Neural cell (in vitro differentiated cells): ENCODE data around the gene TMEM237. TPM values are rescaled to one million over a fixed set of nuclear protein-coding genes. Genes with fewer than 3 reads are reported as not detected.
"Not testable (repeated sequence)": the region's sequence is repeated elsewhere in the genome, so short reads cannot be mapped to it uniquely, and the experiment has no call there.

ENCODE experiments used
- H2AFZ ChIP-seq: fragments of 200-600, 300-800 bp; sonication (generic), shearing (Covaris generic); 2 replicates; pipeline ENCODE4 v1.6.0; 2014; ENCODE audit warnings: low read depth, mild to moderate bottlenecking, antibody characterized with exemption, low read length, moderate library complexity
- H3F3A ChIP-seq: fragments of 200-600 bp; shearing (Covaris generic); 2 replicates; pipeline ENCODE4 v1.6.1; 2016; ENCODE audit warnings: mild to moderate bottlenecking, moderate library complexity, mixed read lengths, antibody characterized with exemption, low read length; ENCODE audit not compliant: insufficient read depth, poor library complexity, severe bottlenecking
- H3K27ac ChIP-seq: fragments of 200-600, 300-800 bp; sonication (generic), shearing (Covaris generic); 2 replicates; pipeline ENCODE4 v1.5.1; 2014; ENCODE audit warnings: mild to moderate bottlenecking, low read length, moderate library complexity
- H3K27me3 ChIP-seq: fragments of 300-800, 200-600 bp; sonication (generic), shearing (Covaris generic); 2 replicates; pipeline ENCODE4 v1.6.0; 2014; ENCODE audit warnings: mild to moderate bottlenecking, low read depth, low read length, moderate library complexity; ENCODE audit not compliant: insufficient read depth
- H3K36me3 ChIP-seq: fragments of 300-800, 200-600 bp; sonication (generic), shearing (Covaris generic); 2 replicates; pipeline ENCODE4 v1.5.1; 2014; ENCODE audit warnings: mild to moderate bottlenecking, antibody characterized with exemption, low read length, moderate library complexity; ENCODE audit not compliant: insufficient read depth
- H3K4me2 ChIP-seq: fragments of 300-800, 200-600 bp; sonication (generic), shearing (Covaris generic); 2 replicates; pipeline ENCODE4 v1.6.0; 2014; ENCODE audit warnings: mild to moderate bottlenecking, low read length
- H3K4me3 ChIP-seq: fragments of 300-800, 200-600 bp; sonication (generic), shearing (Covaris generic); 2 replicates; pipeline ENCODE4 v1.5.1; 2014; ENCODE audit warnings: mild to moderate bottlenecking, low read length, moderate library complexity
- H3K79me2 ChIP-seq: fragments of 200-600 bp; shearing (Covaris generic); replicated peaks from 2 replicates; pipeline ENCODE4 v1.6.0; 2014; ENCODE audit warnings: mild to moderate bottlenecking, low read length, moderate library complexity; ENCODE audit not compliant: insufficient read depth
- H3K9ac ChIP-seq: fragments of 300-800, 200-600 bp; sonication (generic), shearing (Covaris generic); 2 replicates; pipeline ENCODE4 v1.6.1; 2016; ENCODE audit warnings: mild to moderate bottlenecking, low read length, mixed read lengths
- H3K9me2 ChIP-seq: fragments of 200-600 bp; shearing (Covaris generic); 2 replicates; pipeline ENCODE4 v1.6.1; 2016; ENCODE audit warnings: mild to moderate bottlenecking, low read length, mixed read lengths; ENCODE audit not compliant: insufficient read depth
- H3K9me3 ChIP-seq: fragments of 200-600, 300-800 bp; sonication (generic), shearing (Covaris generic); 2 replicates; pipeline ENCODE4 v1.6.1; 2016; ENCODE audit warnings: mild to moderate bottlenecking, mixed run types, low read length, moderate library complexity, mixed read lengths
- H4K20me1 ChIP-seq: fragments of 200-600 bp; shearing (Covaris generic); 2 replicates; pipeline ENCODE4 v1.6.1; 2016; ENCODE audit warnings: mild to moderate bottlenecking, mixed run types; ENCODE audit not compliant: insufficient read depth
- EP300 ChIP-seq: fragments of 450-650 bp; conservative IDR thresholded peaks from 2 replicates; pipeline ENCODE4 v1.6.1; 2014; ENCODE audit warnings: antibody characterized with exemption, mild to moderate bottlenecking, moderate library complexity; ENCODE audit not compliant: poor library complexity, severe bottlenecking
- EZH2 ChIP-seq: fragments of 200-600, 300-800 bp; shearing (Covaris generic), sonication (generic); IDR thresholded peaks from 2 replicates; pipeline ENCODE4 v1.6.1; 2014; ENCODE audit warnings: antibody characterized with exemption, low read length, borderline replicate concordance, mild to moderate bottlenecking; ENCODE audit not compliant: insufficient read depth, poor library complexity, severe bottlenecking
- POLR2AphosphoS5 ChIP-seq: IDR thresholded peaks from 2 replicates; pipeline ENCODE4 v1.6.1; 2012
- RAD21 ChIP-seq: fragments of 450-650 bp; conservative IDR thresholded peaks from 2 replicates; pipeline ENCODE4 v1.6.1; 2014; ENCODE audit warnings: antibody characterized with exemption, mild to moderate bottlenecking, moderate library complexity
- SMC3 ChIP-seq: fragments of 450-650 bp; conservative IDR thresholded peaks from 2 replicates; pipeline ENCODE4 v1.6.1; 2014; ENCODE audit warnings: antibody characterized with exemption, mild to moderate bottlenecking, moderate library complexity; ENCODE audit not compliant: poor library complexity
- polyA plus RNA-seq: library from polyadenylated mRNA; depleted of rRNA; stranded (reverse); fragments of >200 nt; gene quantifications from 2 replicates; pipeline ENCODE4 v1.2.3, GENCODE V29; 2014
- TF ChIP-seq, protein P1 (sequence below): IDR thresholded peaks from 2 replicates; pipeline ENCODE4 v1.6.1; 2012; ENCODE audit warnings: borderline replicate concordance
- TF ChIP-seq, protein P2 (sequence below): fragments of 450-650 bp; IDR thresholded peaks from 2 replicates; pipeline ENCODE4 v1.5.1; 2014; ENCODE audit warnings: antibody characterized with exemption, mild to moderate bottlenecking, moderate library complexity; ENCODE audit not compliant: poor library complexity, severe bottlenecking

TMEM237 gene
- polyA plus RNA-seq, 1 donor from 2014 or later, result 58.7 TPM

DNA sequence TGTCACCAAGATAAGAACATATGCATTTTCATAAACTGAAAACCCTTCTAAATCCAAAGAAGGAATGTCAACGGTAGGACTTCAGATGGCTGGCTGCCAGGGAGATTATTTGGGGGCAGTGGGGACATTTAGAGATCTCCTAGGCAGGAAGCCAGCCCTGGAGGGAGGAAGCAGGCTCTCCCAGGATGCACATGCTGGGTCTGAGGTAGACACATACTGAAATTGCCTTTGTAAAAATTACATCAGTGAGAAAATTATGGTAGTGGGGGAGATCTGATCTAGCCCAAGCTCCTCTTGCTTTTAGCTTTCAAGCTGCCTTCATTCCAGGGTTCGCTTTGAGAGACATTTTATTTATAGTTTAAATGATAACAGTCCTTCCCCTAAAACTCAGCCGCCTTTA, 31.0 kb upstream of the TMEM237 start:
- no peak overlapping the region for H3K27ac ChIP-seq
- no peak overlapping the region for H3K4me3 ChIP-seq
- H3F3A ChIP-seq, result no peaks in the 10 kb centered on the region
- H3K36me3 ChIP-seq, result no peaks in the 10 kb centered on the region
- TF ChIP-seq, protein P1, sequence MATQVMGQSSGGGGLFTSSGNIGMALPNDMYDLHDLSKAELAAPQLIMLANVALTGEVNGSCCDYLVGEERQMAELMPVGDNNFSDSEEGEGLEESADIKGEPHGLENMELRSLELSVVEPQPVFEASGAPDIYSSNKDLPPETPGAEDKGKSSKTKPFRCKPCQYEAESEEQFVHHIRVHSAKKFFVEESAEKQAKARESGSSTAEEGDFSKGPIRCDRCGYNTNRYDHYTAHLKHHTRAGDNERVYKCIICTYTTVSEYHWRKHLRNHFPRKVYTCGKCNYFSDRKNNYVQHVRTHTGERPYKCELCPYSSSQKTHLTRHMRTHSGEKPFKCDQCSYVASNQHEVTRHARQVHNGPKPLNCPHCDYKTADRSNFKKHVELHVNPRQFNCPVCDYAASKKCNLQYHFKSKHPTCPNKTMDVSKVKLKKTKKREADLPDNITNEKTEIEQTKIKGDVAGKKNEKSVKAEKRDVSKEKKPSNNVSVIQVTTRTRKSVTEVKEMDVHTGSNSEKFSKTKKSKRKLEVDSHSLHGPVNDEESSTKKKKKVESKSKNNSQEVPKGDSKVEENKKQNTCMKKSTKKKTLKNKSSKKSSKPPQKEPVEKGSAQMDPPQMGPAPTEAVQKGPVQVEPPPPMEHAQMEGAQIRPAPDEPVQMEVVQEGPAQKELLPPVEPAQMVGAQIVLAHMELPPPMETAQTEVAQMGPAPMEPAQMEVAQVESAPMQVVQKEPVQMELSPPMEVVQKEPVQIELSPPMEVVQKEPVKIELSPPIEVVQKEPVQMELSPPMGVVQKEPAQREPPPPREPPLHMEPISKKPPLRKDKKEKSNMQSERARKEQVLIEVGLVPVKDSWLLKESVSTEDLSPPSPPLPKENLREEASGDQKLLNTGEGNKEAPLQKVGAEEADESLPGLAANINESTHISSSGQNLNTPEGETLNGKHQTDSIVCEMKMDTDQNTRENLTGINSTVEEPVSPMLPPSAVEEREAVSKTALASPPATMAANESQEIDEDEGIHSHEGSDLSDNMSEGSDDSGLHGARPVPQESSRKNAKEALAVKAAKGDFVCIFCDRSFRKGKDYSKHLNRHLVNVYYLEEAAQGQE, result no peak
- TF ChIP-seq RAD21, result no peak
- TF ChIP-seq SMC3, result no peak
- no peak for TF ChIP-seq EP300
- TF ChIP-seq, protein P2, sequence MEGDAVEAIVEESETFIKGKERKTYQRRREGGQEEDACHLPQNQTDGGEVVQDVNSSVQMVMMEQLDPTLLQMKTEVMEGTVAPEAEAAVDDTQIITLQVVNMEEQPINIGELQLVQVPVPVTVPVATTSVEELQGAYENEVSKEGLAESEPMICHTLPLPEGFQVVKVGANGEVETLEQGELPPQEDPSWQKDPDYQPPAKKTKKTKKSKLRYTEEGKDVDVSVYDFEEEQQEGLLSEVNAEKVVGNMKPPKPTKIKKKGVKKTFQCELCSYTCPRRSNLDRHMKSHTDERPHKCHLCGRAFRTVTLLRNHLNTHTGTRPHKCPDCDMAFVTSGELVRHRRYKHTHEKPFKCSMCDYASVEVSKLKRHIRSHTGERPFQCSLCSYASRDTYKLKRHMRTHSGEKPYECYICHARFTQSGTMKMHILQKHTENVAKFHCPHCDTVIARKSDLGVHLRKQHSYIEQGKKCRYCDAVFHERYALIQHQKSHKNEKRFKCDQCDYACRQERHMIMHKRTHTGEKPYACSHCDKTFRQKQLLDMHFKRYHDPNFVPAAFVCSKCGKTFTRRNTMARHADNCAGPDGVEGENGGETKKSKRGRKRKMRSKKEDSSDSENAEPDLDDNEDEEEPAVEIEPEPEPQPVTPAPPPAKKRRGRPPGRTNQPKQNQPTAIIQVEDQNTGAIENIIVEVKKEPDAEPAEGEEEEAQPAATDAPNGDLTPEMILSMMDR, result no peak
- TF ChIP-seq POLR2AphosphoS5, result no peak
- no peaks in the 10 kb centered on the region for H3K79me2 ChIP-seq
- H2AFZ ChIP-seq, result no peak overlapping the region
- no peaks in the 10 kb centered on the region for H3K27me3 ChIP-seq
- no peaks in the 10 kb centered on the region for H4K20me1 ChIP-seq
- H3K9me2 ChIP-seq, result no peaks in the 10 kb centered on the region
- H3K9ac ChIP-seq, result no peak overlapping the region
- no peak overlapping the region for H3K4me2 ChIP-seq
- H3K9me3 ChIP-seq, result no peaks in the 10 kb centered on the region

DNA sequence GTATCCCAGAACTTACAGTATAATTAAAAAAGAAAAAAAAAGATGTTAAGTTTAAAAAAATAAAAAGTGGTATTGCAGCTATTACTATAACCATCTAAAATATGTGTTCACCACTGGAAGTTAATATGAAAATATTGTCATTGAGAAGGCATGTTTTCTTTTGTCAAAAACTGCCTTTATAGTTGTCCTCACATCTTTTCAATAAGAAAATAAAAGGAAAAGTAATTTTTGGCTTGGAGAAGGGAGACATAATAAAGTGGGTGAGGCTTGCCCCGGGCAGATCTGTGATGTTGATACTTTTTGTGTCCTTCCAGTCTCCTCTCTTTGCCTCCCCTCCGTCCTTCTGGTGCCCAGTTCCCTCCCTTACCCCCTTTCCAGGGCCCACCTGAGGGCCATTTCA, 30.2 kb upstream of the TMEM237 start:
- no peaks in the 10 kb centered on the region for H3K79me2 ChIP-seq
- TF ChIP-seq EZH2 (no peak), SMC3 (no peak)
- TF ChIP-seq, protein P1, result no peak
- TF ChIP-seq, protein P2, result no peak
- no peaks in the 10 kb centered on the region for H3K36me3 ChIP-seq
- no peaks in the 10 kb centered on the region for H3F3A ChIP-seq
- no peaks in the 10 kb centered on the region for H3K27me3 ChIP-seq
- H3K4me3 ChIP-seq, result no peak overlapping the region
- no peak overlapping the region for H3K9ac ChIP-seq
- H3K9me3 ChIP-seq, result no peaks in the 10 kb centered on the region
- no peaks in the 10 kb centered on the region for H3K9me2 ChIP-seq
- no peak overlapping the region for H3K4me2 ChIP-seq
- H4K20me1 ChIP-seq, result no peaks in the 10 kb centered on the region
- no peak overlapping the region for H2AFZ ChIP-seq
- no peak overlapping the region for H3K27ac ChIP-seq

DNA sequence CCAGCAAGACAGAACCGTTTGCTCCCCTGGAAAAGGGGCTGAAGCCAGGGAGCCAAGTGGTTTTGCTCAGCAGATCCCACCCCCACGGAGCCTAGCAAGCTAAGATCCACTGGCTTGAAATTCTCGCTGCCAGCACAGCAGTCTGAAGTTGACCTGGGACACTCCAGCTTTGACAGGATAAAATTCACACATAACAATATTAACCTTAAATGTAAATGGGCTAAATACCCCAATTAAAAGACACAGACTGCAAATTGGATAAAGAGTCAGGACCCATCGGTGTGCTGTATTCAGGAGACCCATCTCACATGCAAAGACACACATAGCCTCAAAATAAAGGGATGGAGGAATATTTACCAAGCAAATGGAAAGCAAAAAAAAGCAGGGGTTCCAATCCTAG, 27.9 kb upstream of the TMEM237 start:
- not testable (repeated sequence) for H3K4me3 ChIP-seq, H3K4me2 ChIP-seq, H3K27ac ChIP-seq, H3K9me3 ChIP-seq, H3K9ac ChIP-seq, H3K79me2 ChIP-seq, H4K20me1 ChIP-seq, H3K36me3 ChIP-seq, H3F3A ChIP-seq, H2AFZ ChIP-seq, H3K9me2 ChIP-seq, H3K27me3 ChIP-seq
